ENCODE data around the gene CNIH3.

CNIH3 gene

GRCh38 chr1:224594851-224595250 lies 21.3 kb upstream of the CNIH3 start:
- Histone ChIP-seq H3K4me2 (ENCODE audit: low read length) (no peak overlapping the region), H3K9me3 (ENCODE audit: control insufficient read depth, low read length) (no peaks in the 10 kb centered on the region), H2AFZ (no peak overlapping the region), H3K27me3 (ENCODE audit: control insufficient read depth, insufficient read depth, low read length) (no peaks in the 10 kb centered on the region), H3K79me2 (no peaks in the 10 kb centered on the region), H3K4me3 (ENCODE audit: low read depth, low read length) (no peak overlapping the region), H3K4me1 (no peaks in the 10 kb centered on the region), H3K27ac (no peak overlapping the region), H3K36me3 (ENCODE audit: control insufficient read depth, insufficient read depth, low read length) (no peaks in the 10 kb centered on the region), H3K9ac (no peak overlapping the region)
- no peak for TF ChIP-seq CTCF (IDR thresholded peaks at IDR 0.05)

DNA sequence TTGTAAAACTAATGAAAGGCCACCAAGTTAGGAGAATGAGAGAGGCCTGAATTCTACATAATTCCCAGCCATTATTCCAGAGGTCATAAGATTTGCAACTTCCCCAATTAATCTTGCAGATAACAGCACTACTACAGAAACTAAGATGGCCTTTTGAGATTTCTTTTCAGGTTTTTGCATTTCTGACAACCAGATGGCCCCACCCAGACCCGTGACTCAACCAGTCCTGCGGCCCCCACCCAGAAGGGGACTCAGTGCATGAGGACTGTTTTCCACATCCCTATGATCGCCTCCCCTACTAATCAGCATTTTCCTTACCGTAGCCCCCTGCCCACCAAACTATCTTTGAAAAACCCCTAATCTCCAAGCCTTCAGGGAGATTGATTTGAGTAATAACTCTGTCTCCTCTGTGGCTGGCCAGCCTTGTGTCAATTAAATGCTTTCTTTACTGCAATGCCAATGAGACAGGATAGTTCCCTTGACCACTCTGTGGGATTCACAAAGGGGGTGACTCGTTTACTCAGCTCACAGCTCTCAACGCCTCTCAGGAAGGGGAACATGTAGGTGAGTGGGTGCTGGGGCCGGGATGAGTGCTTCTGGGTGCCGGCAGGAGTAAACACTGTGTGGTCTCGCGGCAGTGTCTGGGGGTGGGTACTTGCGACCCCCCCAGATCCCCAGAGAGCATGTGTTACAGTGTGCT lies 10.5 kb upstream of the CNIH3 start:
- Histone ChIP-seq H3K4me3 (ENCODE audit: low read depth, low read length) (no peak overlapping the region), H3K27ac (no peak overlapping the region)
- TF ChIP-seq CTCF (IDR thresholded peaks at IDR 0.05), result no peak

DNA sequence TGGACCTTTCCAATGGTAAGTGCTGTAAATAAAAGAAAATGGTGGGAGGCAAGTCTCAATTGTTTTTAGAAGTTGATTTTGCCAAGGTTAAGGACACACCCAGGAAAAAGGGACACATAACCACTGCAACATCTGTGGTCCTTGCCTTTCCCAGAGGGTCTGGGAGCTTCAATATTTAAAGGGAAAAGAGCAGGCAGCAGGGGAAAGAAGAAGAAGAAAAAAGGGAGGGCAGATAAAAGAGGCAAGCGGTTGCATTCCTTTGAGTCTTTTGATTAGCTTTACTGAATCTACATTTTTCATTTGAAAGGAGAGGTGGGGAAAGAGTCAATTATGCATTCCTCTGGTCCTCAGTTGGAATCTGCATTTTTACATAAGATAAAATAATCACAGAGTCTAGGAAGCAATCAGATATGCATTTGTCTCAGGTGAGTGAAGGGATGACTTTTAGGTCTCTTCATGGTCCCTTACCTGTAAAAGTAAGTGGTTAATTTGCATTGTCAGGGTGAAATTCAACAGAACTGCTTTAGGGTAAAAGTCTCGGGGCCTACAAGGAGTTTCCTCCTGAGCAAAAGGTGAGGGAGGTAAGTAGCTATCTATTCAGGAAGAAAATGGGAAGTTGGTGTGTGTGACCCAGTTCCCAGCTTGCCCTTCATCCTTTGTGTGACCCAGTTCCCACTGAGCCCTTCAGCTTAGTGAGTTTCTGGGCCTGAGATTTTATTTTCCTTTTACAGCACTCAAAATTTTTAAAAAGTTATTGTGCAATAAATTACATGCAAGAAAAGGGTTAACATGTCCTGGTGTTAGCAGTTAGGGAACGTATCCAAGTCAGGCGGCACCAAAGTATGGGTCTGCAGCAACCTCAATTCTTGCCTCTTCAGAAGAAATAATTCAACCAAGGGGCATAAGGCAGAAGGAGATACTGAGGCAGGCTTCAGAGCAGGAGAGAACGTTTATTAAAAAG lies 8.6 kb upstream of the CNIH3 start:
- H3K9me3 ChIP-seq (ENCODE audit: control insufficient read depth, low read length), result no peaks in the 10 kb centered on the region
- no peaks in the 10 kb centered on the region for H3K27me3 ChIP-seq (ENCODE audit: control insufficient read depth, insufficient read depth, low read length)
- no peaks in the 10 kb centered on the region for H3K79me2 ChIP-seq
- no peak for TF ChIP-seq CTCF (IDR thresholded peaks at IDR 0.05)
- H3K9ac ChIP-seq, result no peak overlapping the region
- no peak overlapping the region for H3K27ac ChIP-seq
- H3K4me1 ChIP-seq, result no peaks in the 10 kb centered on the region
- H3K36me3 ChIP-seq (ENCODE audit: control insufficient read depth, insufficient read depth, low read length), result no peaks in the 10 kb centered on the region
- no peak overlapping the region for H3K4me3 ChIP-seq (ENCODE audit: low read depth, low read length)
- H2AFZ ChIP-seq, result no peak overlapping the region
- H3K4me2 ChIP-seq (ENCODE audit: low read length), result no peak overlapping the region

More for the DNA sequence above, 10.5 kb upstream of the CNIH3 start:
- no peaks in the 10 kb centered on the region for H3K9me3 ChIP-seq (ENCODE audit: control insufficient read depth, low read length)
- no peaks in the 10 kb centered on the region for H3K79me2 ChIP-seq
- no peaks in the 10 kb centered on the region for H3K27me3 ChIP-seq (ENCODE audit: control insufficient read depth, insufficient read depth, low read length)
- H3K36me3 ChIP-seq (ENCODE audit: control insufficient read depth, insufficient read depth, low read length), result no peaks in the 10 kb centered on the region
- H2AFZ ChIP-seq, result no peak overlapping the region
- H3K4me1 ChIP-seq, result no peaks in the 10 kb centered on the region
- H3K9ac ChIP-seq, result no peak overlapping the region
- no peak overlapping the region for H3K4me2 ChIP-seq (ENCODE audit: low read length)

DNA sequence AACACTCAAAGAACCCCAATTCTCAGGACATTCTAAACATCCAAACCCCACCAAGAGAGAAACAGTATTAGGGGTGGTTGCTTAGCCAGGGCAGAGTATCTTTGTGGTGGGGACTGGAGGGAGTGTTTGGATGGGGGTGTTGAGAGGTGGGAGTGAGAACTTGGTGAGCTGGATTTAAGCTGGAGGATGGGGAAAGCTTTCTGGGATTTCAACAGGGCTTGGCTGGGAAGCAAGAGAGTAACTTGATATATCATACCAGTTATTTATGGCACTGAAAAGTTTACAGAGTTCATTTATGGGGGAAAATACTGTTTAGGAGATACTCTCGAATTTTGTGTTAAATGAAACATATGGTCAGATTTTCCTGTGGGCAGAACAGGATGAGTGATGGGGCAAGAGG lies 6.8 kb upstream of the CNIH3 start:
- no peaks in the 10 kb centered on the region for H3K36me3 ChIP-seq (ENCODE audit: control insufficient read depth, insufficient read depth, low read length)
- no peak for TF ChIP-seq CTCF (IDR thresholded peaks at IDR 0.05)
- H3K27me3 ChIP-seq (ENCODE audit: control insufficient read depth, insufficient read depth, low read length), result no peaks in the 10 kb centered on the region
- H3K27ac ChIP-seq, result no peak overlapping the region
- no peak overlapping the region for H3K4me3 ChIP-seq (ENCODE audit: low read depth, low read length)
- H2AFZ ChIP-seq, result no peak overlapping the region
- no peaks in the 10 kb centered on the region for H3K4me1 ChIP-seq
- H3K9me3 ChIP-seq (ENCODE audit: control insufficient read depth, low read length), result no peaks in the 10 kb centered on the region
- H3K79me2 ChIP-seq, result no peaks in the 10 kb centered on the region
- H3K4me2 ChIP-seq (ENCODE audit: low read length), result no peak overlapping the region
- no peak overlapping the region for H3K9ac ChIP-seq

All from parathyroid adenoma (tissue), 2 donors.